ENCODE results near the gene NCKIPSD.

The NCKIPSD gene

GRCh38 chr3:48688737-48689075 is 3.0 kb upstream of the NCKIPSD start:
- CTCF ChIA-PET = interaction anchor here (0.6 kb wide), 1 partner anchor 651 kb away, joined by 3 read pairs; the partner anchor contains the start of gene USP4

DNA sequence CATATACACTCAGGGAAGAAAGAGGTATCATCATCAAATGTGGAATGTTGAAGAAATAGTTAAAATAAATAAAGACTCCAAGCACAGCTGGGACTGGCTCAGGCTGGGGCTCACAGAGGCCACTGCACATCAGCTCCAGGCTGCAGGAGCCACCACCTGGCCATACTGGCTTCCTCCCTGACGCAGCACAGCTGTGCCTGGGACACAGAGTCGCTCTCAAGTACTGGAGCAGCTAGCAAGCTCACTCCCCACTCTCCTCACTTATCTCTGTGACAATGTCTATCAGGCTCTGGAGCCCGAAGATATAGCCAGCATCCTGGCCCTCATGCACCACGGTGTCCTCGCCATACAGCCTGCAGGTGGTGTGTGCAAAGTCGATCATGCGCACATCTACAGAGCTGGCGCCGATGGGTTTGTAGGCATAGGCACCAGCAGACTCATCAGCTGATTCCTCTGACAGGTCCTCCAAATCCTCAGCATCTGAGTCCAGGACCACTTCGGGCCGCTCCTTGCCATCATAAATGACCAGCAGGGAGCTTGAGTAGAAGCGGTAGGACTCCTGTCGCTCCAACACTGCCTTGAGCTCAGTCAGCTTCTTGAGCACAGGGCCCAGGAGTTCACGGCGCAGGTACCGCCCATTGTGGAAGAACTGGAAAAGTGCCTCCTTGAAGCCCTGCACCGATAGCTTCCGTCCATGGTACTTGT is 2.5 kb upstream of the NCKIPSD start:
- Histone ChIP-seq H3K4me1 (ENCODE audit: control insufficient read depth, insufficient read depth, low read length) (peaks cover 9% of the 10 kb centered on the region), H3K27ac (ENCODE audit: extremely low read depth, low read depth, low read length) (no peak overlapping the region), H3K9me3 (ENCODE audit: control insufficient read depth, insufficient read depth, low read depth, low read length) (no peaks in the 10 kb centered on the region), H3K4me3 (ENCODE audit: low read depth, low read length) (no peak overlapping the region), H3K36me3 (ENCODE audit: control insufficient read depth in 2 of 2, insufficient read depth in 1 of 2, low read length in 2 of 2) (peaks cover 28 to 64% of the 10 kb centered on the region in 2 experiments)
- ChIA-PET POLR2A (interaction anchor here (0.5 to 0.6 kb wide), 2 partner anchors 249 to 762 kb away, joined by 4 to 5 read pairs; no protein-coding TSS in a partner anchor), CTCF (interaction anchor here (0.6 to 0.9 kb wide), 5 partner anchors 24 to 651 kb away, joined by 3 to 4 read pairs (median 3); partner anchors contain the start of gene USP4)
- TF ChIP-seq SP3 (tag by site-specific recombination; IDR thresholded peaks at IDR 0.05) = no peak
- TF ChIP-seq ZNF596 (tag by site-specific recombination; IDR thresholded peaks at IDR 0.05) = no peak
- TF ChIP-seq SCRT2 (tag by site-specific recombination; IDR thresholded peaks at IDR 0.05) = no peak
- TF ChIP-seq ZBTB7A (tag by site-specific recombination; IDR thresholded peaks at IDR 0.05; ENCODE audit: low read depth) = no peak
- no peak for TF ChIP-seq ZNF335 (tag by site-specific recombination; conservative IDR thresholded peaks at IDR 0.05)
- TF ChIP-seq, protein P1, sequence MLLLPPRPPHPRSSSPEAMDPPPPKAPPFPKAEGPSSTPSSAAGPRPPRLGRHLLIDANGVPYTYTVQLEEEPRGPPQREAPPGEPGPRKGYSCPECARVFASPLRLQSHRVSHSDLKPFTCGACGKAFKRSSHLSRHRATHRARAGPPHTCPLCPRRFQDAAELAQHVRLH (tag by site-specific recombination; IDR thresholded peaks at IDR 0.05) = no peak
- no peak for TF ChIP-seq ZNF214 (tag by site-specific recombination; IDR thresholded peaks at IDR 0.05; ENCODE audit: borderline replicate concordance)
- TF ChIP-seq ZNF521 (tag by site-specific recombination; IDR thresholded peaks at IDR 0.05) = no peak
- TF ChIP-seq, protein P2, sequence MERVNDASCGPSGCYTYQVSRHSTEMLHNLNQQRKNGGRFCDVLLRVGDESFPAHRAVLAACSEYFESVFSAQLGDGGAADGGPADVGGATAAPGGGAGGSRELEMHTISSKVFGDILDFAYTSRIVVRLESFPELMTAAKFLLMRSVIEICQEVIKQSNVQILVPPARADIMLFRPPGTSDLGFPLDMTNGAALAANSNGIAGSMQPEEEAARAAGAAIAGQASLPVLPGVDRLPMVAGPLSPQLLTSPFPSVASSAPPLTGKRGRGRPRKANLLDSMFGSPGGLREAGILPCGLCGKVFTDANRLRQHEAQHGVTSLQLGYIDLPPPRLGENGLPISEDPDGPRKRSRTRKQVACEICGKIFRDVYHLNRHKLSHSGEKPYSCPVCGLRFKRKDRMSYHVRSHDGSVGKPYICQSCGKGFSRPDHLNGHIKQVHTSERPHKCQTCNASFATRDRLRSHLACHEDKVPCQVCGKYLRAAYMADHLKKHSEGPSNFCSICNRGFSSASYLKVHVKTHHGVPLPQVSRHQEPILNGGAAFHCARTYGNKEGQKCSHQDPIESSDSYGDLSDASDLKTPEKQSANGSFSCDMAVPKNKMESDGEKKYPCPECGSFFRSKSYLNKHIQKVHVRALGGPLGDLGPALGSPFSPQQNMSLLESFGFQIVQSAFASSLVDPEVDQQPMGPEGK (tag by site-specific recombination; IDR thresholded peaks at IDR 0.05) = no peak
- no peak for TF ChIP-seq ZNF837 (tag by site-specific recombination; IDR thresholded peaks at IDR 0.05)
- no peak for TF ChIP-seq ZNF138 (tag by site-specific recombination; IDR thresholded peaks at IDR 0.05; ENCODE audit: borderline replicate concordance)
- no peak for TF ChIP-seq ZNF629 (tag by site-specific recombination; IDR thresholded peaks at IDR 0.05)
- TF ChIP-seq ZFP69B (tag by site-specific recombination; IDR thresholded peaks at IDR 0.05) = no peak
- TF ChIP-seq ZNF785 (tag by site-specific recombination; IDR thresholded peaks at IDR 0.05) = no peak
- TF ChIP-seq ZNF16 (tag by site-specific recombination; IDR thresholded peaks at IDR 0.05; ENCODE audit: low read depth) = no peak
- TF ChIP-seq, protein P3, sequence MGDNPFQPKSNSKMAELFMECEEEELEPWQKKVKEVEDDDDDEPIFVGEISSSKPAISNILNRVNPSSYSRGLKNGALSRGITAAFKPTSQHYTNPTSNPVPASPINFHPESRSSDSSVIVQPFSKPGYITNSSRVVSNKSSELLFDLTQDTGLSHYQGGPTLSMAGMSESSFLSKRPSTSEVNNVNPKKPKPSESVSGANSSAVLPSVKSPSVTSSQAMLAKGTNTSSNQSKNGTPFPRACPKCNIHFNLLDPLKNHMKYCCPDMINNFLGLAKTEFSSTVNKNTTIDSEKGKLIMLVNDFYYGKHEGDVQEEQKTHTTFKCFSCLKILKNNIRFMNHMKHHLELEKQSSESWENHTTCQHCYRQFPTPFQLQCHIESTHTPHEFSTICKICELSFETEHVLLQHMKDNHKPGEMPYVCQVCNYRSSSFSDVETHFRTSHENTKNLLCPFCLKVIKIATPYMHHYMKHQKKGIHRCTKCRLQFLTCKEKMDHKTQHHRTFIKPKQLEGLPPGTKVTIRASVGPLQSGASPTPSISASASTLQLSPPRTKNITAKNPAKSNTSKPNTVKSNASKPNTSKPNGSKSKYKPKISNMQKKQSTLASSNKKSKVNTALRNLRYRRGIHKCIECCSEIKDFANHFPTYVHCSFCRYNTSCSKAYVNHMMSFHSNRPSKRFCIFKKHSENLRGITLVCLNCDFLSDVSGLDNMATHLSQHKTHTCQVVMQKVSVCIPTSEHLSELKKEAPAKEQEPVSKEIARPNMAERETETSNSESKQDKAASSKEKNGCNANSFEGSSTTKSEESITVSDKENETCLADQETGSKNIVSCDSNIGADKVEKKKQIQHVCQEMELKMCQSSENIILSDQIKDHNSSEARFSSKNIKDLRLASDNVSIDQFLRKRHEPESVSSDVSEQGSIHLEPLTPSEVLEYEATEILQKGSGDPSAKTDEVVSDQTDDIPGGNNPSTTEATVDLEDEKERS (tag by site-specific recombination; IDR thresholded peaks at IDR 0.05) = no peak
- no peak for TF ChIP-seq ZNF548 (tag by site-specific recombination; IDR thresholded peaks at IDR 0.05)
- no peak for TF ChIP-seq ZNF677 (tag by site-specific recombination; IDR thresholded peaks at IDR 0.05)
- no peak for TF ChIP-seq ZNF670 (tag by site-specific recombination; IDR thresholded peaks at IDR 0.05; ENCODE audit: low read depth)

More at GRCh38 chr3:48688737-48689075, 3.0 kb upstream of the NCKIPSD start:
- Histone ChIP-seq H3K36me3 (ENCODE audit: control insufficient read depth in 2 of 2, insufficient read depth in 1 of 2, low read length in 2 of 2) (peaks cover 33 to 65% of the 10 kb centered on the region in 2 experiments), H3K9me3 (ENCODE audit: control insufficient read depth, insufficient read depth, low read depth, low read length) (no peaks in the 10 kb centered on the region), H3K4me3 (ENCODE audit: low read depth, low read length) (no peak overlapping the region), H3K27ac (ENCODE audit: extremely low read depth, low read depth, low read length) (no peak overlapping the region), H3K4me1 (ENCODE audit: control insufficient read depth, insufficient read depth, low read length) (peaks cover 9% of the 10 kb centered on the region)
- no peak for TF ChIP-seq MEIS1 (CRISPR knock-in tag; IDR thresholded peaks at IDR 0.05; ENCODE audit: borderline replicate concordance)
- TF ChIP-seq SCRT2 (tag by site-specific recombination; IDR thresholded peaks at IDR 0.05) = 0 out of 2 replicates have a peak, but pooled peaks have one; percentile 15
- POLR2A ChIA-PET = no interaction called here

Measured in HEK293 (cell line).